Stomach (tissue), 9 donors: ENCODE results near the gene ACKR3. TPM values are rescaled to one million over a fixed set of nuclear protein-coding genes. Genes with fewer than 3 reads are reported as not detected.

ENCODE experiments used
- DNase-seq, 2 donors: peaks; one replicate each; pipeline versions ENCODE4 v3.0.0 to v3.0.0-alpha.2; 2013 to 2019
- H3K27ac ChIP-seq, 5 donors: fragments of 200-600 bp in 4 of 5; sonication (generic) in 4 of 5; one replicate each; pipeline ENCODE4 v1.5.1; 2013 to 2019; ENCODE audit warnings: mild to moderate bottlenecking in 1 of 5, moderate library complexity in 1 of 5
- H3K27me3 ChIP-seq, 3 donors: fragments of 200-600 bp; sonication (generic); one replicate each; pipeline ENCODE4 v1.5.1; 2017 to 2019; ENCODE audit warnings: mixed run types in 1 of 3
- H3K36me3 ChIP-seq, 4 donors: fragments of 200-600 bp; sonication (generic); 1 replicate in 3 of 4; 2 replicates in 1 of 4; pipeline ENCODE4 v1.5.1; 2016 to 2019
- H3K4me1 ChIP-seq, 4 donors: fragments of 200-600 bp; sonication (generic); one replicate each; pipeline ENCODE4 v1.5.1; 2016 to 2019
- H3K4me3 ChIP-seq, 4 donors: fragments of 200-600 bp; sonication (generic) in 3 of 4; one replicate each; pipeline ENCODE4 v1.5.1; 2016 to 2019; ENCODE audit warnings: mild to moderate bottlenecking in 1 of 4
- H3K9me3 ChIP-seq, 4 donors: fragments of 200-600 bp; sonication (generic); one replicate each; pipeline ENCODE4 v1.5.1; 2016 to 2019
- EP300 ChIP-seq: sonication (generic); formaldehyde crosslinking; IDR thresholded peaks from one replicate; pipeline ENCODE4 v1.6.1; 2017; ENCODE audit warnings: antibody characterized with exemption
- POLR2A ChIP-seq, 4 donors: fragments of 450-650 bp; IDR thresholded peaks; one replicate each; pipeline ENCODE4 v1.6.1; 2016; ENCODE audit warnings: antibody characterized with exemption in 4 of 4, control low read depth in 2 of 4, mild to moderate bottlenecking in 1 of 4, moderate library complexity in 1 of 4
- POLR2AphosphoS5 ChIP-seq, 3 donors: sonication (generic); formaldehyde crosslinking; IDR thresholded peaks; one replicate each; pipeline ENCODE4 v1.6.1; 2016; ENCODE audit warnings: antibody characterized with exemption in 3 of 3
- WGBS, 5 donors: extraction: QIAGEN DNeasy Blood & Tissue Kit in 3 of 5; methylation state at CpG; one replicate each; pipeline versions ENCODE4 v1.1.5 to v1.1.7; 2013 to 2018; 5-methylcytosine and 5-hydroxymethylcytosine counted together
- intact Hi-C: fragments of 100-400 bp; cut with DNase I; formaldehyde crosslinking; loops from one replicate; pipeline ENCODE4 v1.15.1; 2023; ENCODE audit warnings: low total_unique reads
- polyA plus RNA-seq, 3 donors: library from polyadenylated mRNA; stranded (reverse); fragments of 200-250 nt; gene quantifications; one replicate each; pipeline ENCODE4 v1.2.3, GENCODE V29; 2013
- total RNA-seq, 5 donors: library from RNA; depleted of rRNA; stranded (reverse); fragments of >200 nt; gene quantifications; one replicate each; pipeline versions ENCODE4 v1.1.0 to v1.2.3, GENCODE V29; 2014 to 2016
- TF ChIP-seq, protein P1 (sequence below), 7 experiments: fragments of 450-650 bp in 4 of 7; fragments of 200-600 bp in 3 of 7; sonication (generic) in 3 of 7; IDR thresholded peaks; one replicate each; pipeline ENCODE4 v1.5.1; 2016 to 2019; ENCODE audit warnings: antibody characterized with exemption in 7 of 7, control low read depth in 2 of 7, mild to moderate bottlenecking in 1 of 7
- donor health status: healthy with polysubstance abuse.
- donor health status: Bipolar disorder and iron deficiency.
- donor health status: healthy.

The ACKR3 gene
- total and polyA plus RNA-seq, 8 donors, result 5.0 to 35.0 (median 10.4) TPM

DNA sequence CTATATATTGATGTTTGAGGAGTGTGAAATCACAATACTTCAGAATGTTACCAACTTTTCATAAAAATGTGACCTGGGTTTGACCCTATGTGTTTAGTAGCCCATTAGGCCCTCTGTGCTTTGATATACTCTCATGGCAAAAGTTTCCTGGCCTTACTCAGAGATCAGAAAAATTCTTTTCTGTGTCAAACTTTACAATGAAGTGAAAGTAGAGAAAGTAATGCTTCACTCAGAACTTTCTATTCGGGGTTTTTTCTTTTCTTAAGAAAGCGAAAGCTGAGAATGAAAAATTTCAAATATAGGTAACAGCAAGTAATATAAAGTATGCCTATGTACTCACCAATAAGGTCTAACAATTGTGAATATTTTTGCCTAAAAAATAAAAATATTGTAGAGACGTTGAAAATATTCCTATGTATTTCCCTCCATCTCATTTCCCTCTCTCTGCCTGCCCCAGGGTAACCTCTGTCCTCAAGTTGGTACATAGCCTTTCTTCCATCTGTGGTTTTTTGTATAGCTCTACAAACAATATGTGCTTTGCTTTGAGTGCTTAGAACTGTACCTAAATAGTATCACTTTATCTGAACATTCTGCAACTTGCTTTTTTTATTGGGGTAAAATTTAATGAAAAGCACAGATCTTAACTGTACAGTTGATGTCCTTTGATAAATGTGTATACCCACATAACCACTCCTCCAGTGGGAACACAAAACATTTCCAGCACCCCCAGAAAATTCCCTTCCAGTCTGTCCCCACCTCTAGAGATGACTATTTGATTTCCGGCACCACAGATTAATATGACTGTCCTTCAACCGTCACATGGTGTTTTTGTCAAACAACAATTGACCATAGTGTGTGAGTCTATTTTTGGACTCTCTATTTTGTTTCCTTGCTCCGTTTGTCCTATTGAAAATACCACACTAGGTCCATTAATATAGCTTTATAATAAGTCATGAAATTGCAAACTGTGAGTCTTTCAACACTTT, 10.3 kb upstream of the ACKR3 start:
- TF ChIP-seq, protein P1, sequence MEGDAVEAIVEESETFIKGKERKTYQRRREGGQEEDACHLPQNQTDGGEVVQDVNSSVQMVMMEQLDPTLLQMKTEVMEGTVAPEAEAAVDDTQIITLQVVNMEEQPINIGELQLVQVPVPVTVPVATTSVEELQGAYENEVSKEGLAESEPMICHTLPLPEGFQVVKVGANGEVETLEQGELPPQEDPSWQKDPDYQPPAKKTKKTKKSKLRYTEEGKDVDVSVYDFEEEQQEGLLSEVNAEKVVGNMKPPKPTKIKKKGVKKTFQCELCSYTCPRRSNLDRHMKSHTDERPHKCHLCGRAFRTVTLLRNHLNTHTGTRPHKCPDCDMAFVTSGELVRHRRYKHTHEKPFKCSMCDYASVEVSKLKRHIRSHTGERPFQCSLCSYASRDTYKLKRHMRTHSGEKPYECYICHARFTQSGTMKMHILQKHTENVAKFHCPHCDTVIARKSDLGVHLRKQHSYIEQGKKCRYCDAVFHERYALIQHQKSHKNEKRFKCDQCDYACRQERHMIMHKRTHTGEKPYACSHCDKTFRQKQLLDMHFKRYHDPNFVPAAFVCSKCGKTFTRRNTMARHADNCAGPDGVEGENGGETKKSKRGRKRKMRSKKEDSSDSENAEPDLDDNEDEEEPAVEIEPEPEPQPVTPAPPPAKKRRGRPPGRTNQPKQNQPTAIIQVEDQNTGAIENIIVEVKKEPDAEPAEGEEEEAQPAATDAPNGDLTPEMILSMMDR (IDR thresholded peaks at IDR 0.05), result no peak
- TF ChIP-seq POLR2AphosphoS5 (IDR thresholded peaks at IDR 0.05), result no peak
- no peak for TF ChIP-seq EP300
- TF ChIP-seq POLR2A (IDR thresholded peaks at IDR 0.05), result no peak
- Histone ChIP-seq H3K36me3 (no peaks in the 10 kb centered on the region), H3K9me3 (peaks cover 0 to 7% (median 6%) of the 10 kb centered on the region in 4 donors), H3K27ac (no peak overlapping the region), H3K27me3 (no peaks in the 10 kb centered on the region), H3K4me1 (no peaks in the 10 kb centered on the region), H3K4me3 (no peak overlapping the region)
- intact Hi-C loops, result no loop called here
- no peak for DNase-seq
- WGBS, 5 donors, result 64 to 77% (median 71%) methylated on average over 6 of the region's 6 CpGs

DNA sequence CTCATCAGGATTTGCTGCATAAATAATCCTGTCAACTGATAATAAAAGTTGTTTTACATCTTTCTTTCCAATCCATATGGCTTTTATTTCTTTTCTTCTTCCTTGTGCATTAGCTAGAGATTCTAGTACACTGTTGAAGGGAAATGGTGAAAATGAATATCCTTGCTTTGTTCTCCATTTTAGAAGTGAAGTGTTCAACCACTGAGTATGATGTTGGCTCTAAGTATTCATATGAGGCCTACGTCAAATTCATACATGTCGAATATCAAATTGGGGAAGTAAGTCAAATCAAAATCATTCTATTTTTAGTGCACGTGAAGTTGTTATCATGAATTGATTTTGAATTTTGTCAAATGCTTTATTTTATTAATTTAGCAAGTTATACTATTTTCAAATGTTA, 7.8 kb upstream of the ACKR3 start:
- no peaks in the 10 kb centered on the region for H3K9me3 ChIP-seq
- intact Hi-C loops, result no loop called here
- DNase-seq, result no peak
- no peak overlapping the region for H3K27ac ChIP-seq
- TF ChIP-seq EP300, result no peak
- TF ChIP-seq, protein P1 (IDR thresholded peaks at IDR 0.05), result no peak
- no peak for TF ChIP-seq POLR2A (IDR thresholded peaks at IDR 0.05)
- no peak for TF ChIP-seq POLR2AphosphoS5 (IDR thresholded peaks at IDR 0.05)
- H3K4me1 ChIP-seq, result peaks cover 0 to 9% (median 5%) of the 10 kb centered on the region in 4 donors
- H3K27me3 ChIP-seq, result no peaks in the 10 kb centered on the region
- WGBS, 5 donors, result 94 to 98% (median 97%) methylated on average over 3 of the region's 3 CpGs
- no peak overlapping the region for H3K4me3 ChIP-seq
- H3K36me3 ChIP-seq, result no peaks in the 10 kb centered on the region

DNA sequence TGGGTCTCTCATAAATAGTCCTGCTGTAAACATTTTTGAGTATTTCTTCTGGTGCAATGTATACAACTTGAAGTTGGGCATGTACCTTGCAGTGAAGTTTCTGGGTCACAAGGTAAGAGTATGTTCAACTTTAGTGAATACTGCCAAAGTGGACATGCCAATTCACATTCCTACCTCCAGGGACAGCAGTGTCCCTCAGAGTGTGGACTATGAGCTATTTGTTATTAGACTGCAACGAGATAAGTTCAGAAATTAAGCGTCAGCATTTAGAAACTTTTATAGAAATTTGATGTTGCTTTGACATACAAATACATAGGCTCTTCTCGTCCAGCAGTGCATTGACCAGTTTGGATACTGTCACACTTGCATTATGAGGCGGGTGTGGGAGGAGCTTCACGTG, 7.2 kb upstream of the ACKR3 start:
- 69 to 82% (median 75%) methylated on average over 5 of the region's 5 CpGs for WGBS, 5 donors
- Histone ChIP-seq H3K4me1 (peaks cover 3 to 15% (median 10%) of the 10 kb centered on the region in 4 donors), H3K27me3 (peaks cover 0 to 5% (median 0%) of the 10 kb centered on the region in 3 donors), H3K9me3 (no peaks in the 10 kb centered on the region), H3K27ac (no peak overlapping the region), H3K36me3 (no peaks in the 10 kb centered on the region), H3K4me3 (no peak overlapping the region)
- DNase-seq, result no peak
- intact Hi-C loops, result no loop called here
- TF ChIP-seq, protein P1 (IDR thresholded peaks at IDR 0.05), result peak in 5 of 7 experiments; percentile 19 to 71 (median 55)
- no peak for TF ChIP-seq EP300

DNA sequence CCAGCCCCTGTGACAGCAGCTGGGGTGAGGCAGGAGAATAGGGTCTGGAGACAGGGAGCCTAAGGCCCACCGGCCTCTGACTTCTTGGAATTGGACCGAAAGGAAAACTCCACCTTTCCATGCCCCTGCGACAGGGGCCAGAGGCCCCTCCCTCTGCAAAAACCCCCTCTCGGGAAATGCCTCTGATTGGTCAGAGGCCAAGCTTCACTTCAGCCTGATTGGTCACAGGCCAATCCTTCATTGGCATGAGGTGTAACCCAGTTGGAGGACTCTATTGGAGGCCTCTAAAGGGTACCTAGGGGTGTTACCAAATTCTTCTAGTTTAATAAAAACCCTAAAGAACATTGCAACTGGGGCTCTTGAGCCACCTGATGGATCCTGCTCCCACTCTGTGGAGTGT, 5.7 kb upstream of the ACKR3 start:
- H3K27ac ChIP-seq, result no peak overlapping the region
- 91 to 98% (median 96%) methylated on average over 4 of the region's 4 CpGs for WGBS, 5 donors
- H3K4me3 ChIP-seq, result no peak overlapping the region
- H3K9me3 ChIP-seq, result no peaks in the 10 kb centered on the region
- H3K27me3 ChIP-seq, result peaks cover 0 to 10% (median 0%) of the 10 kb centered on the region in 3 donors
- TF ChIP-seq EP300 (no peak), POLR2A (IDR thresholded peaks at IDR 0.05) (no peak), POLR2AphosphoS5 (IDR thresholded peaks at IDR 0.05) (no peak)
- TF ChIP-seq, protein P1 (IDR thresholded peaks at IDR 0.05), result no peak
- H3K36me3 ChIP-seq, result no peaks in the 10 kb centered on the region
- DNase-seq, result no peak
- intact Hi-C loops, result no loop called here
- H3K4me1 ChIP-seq, result peaks cover 12 to 30% (median 25%) of the 10 kb centered on the region in 4 donors
